WTC11 (cell line): Measurements from ENCODE around the gene NOTCH2NLA. TPM values are rescaled to one million over a fixed set of nuclear protein-coding genes. Genes with fewer than 3 reads are reported as not detected.
"Not testable (repeated sequence)": the region's sequence is repeated elsewhere in the genome, so short reads cannot be mapped to it uniquely, and the experiment has no call there.

Experiments
- ATAC-seq: fragments of 200-7000 bp; cut with Tn5 transposase; 2 replicates; pipeline ENCODE4 v1.10.0; 2021; ENCODE audit warnings: mild to moderate bottlenecking, moderate library complexity
- CTCF ChIA-PET: fragments of 300-600 bp; sonication (Branson Sonifier 250); formaldehyde crosslinking; loops from one replicate; lab custom pipeline; 2021; ENCODE audit warnings: antibody characterized with exemption; lab: Charles Lee
- POLR2A ChIA-PET: fragments of 350-600 bp; sonication (Branson Sonifier 250); formaldehyde crosslinking; loops from one replicate; lab custom pipeline; 2021; ENCODE audit warnings: antibody characterized with exemption; lab: Charles Lee
- DNase-seq: peaks from one replicate; pipeline ENCODE4 v3.0.0; 2021; ENCODE audit warnings: low spot score
- H3K27ac Mint-ChIP-seq: 2 replicates; pipeline ENCODE4 v1.8.0; 2021; ENCODE audit warnings: mixed read lengths
- H3K27me3 Mint-ChIP-seq: 2 replicates; pipeline ENCODE4 v1.8.0; 2021; ENCODE audit warnings: low read depth, mild to moderate bottlenecking, moderate library complexity, mixed read lengths
- H3K36me3 Mint-ChIP-seq: 2 replicates; pipeline ENCODE4 v1.8.0; 2021; ENCODE audit warnings: mixed read lengths
- H3K4me1 Mint-ChIP-seq: 2 replicates; pipeline ENCODE4 v1.8.0; 2022; ENCODE audit warnings: mixed read lengths
- H3K4me3 Mint-ChIP-seq: 2 replicates; pipeline ENCODE4 v1.8.0; 2021; ENCODE audit warnings: mild to moderate bottlenecking, moderate library complexity, mixed read lengths
- H3K9me3 Mint-ChIP-seq: 2 replicates; pipeline ENCODE4 v1.8.0; 2021; ENCODE audit warnings: mixed read lengths
- total RNA-seq: library from RNA; stranded (reverse); gene quantifications from 3 replicates; pipeline ENCODE4 v1.2.3, GENCODE V29; 2021

The NOTCH2NLA gene
- total RNA-seq, 1 experiment from 2014 or later: 16.4 TPM

DNA sequence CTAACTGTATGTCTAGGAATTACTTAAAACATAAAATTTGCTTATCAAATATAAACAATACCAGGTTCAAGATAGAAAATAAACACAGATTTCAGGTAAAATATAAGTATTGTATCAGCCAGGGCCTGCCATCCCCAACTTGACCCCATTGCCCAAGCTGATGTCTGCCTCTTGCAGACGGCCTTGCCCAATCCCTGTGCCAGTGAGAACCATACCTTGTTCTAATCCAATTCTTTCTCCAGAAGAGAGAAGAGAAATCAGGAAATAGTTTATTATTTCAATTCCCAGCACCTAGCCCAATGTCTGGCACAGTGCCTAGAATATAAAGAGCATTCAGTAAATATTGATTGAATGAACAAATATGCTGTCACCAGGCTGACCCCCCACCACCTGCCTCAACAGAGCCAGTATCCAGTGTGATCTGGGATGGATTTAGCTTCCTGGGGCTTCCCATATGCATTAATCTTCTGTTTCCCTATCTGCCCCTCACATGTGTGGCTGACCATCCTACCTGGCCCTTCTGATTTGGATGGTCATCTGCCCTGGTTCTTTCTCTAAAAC lies 29.3 kb upstream of the NOTCH2NLA start:
- DNase-seq, H3K4me3 Mint-ChIP-seq, H3K36me3 Mint-ChIP-seq, H3K4me1 Mint-ChIP-seq, H3K27ac Mint-ChIP-seq, H3K27me3 Mint-ChIP-seq, H3K9me3 Mint-ChIP-seq, POLR2A ChIA-PET, ATAC-seq, CTCF ChIA-PET: not testable (repeated sequence)

GRCh38 chr1:146254569-146255197 lies 25.9 kb upstream of the NOTCH2NLA start:
- H3K36me3 Mint-ChIP-seq, H3K4me1 Mint-ChIP-seq, ATAC-seq, POLR2A ChIA-PET, H3K27ac Mint-ChIP-seq, H3K4me3 Mint-ChIP-seq, DNase-seq, H3K9me3 Mint-ChIP-seq, CTCF ChIA-PET, H3K27me3 Mint-ChIP-seq: not testable (repeated sequence)

DNA sequence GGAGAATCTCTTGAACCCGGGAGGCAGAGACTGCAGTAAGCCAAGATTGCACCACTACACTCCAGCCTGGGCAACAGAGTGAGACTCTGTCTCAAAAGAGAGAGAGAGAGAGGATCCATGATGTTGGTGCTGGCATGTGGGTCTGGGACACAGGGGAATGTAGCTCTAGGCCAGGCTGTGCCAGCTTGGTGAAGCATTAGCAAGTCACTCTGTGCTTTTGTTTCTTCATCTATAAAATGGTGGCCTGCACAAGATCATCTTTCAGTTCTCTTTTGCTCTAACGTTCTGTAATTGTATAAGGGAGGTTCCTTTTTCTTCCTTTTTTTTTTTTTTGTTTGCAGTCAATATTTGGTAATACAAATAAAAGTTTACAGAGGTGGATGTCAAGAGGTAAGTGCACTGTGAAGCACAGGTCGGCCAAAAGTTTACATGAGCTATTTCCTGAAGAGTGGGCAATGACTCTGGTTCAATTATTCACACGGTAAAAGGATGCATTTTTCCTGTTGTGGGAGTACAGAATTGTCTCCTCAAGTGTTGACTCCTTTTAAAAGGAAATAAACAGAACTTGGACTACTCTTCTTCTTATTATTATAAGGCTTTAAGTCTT lies 24.5 kb upstream of the NOTCH2NLA start:
- DNase-seq, H3K27ac Mint-ChIP-seq, H3K36me3 Mint-ChIP-seq, ATAC-seq, POLR2A ChIA-PET, H3K27me3 Mint-ChIP-seq, H3K9me3 Mint-ChIP-seq, H3K4me1 Mint-ChIP-seq, H3K4me3 Mint-ChIP-seq, CTCF ChIA-PET: not testable (repeated sequence)

GRCh38 chr1:146251523-146251922 lies 22.7 kb upstream of the NOTCH2NLA start:
- H3K27ac Mint-ChIP-seq, H3K9me3 Mint-ChIP-seq, CTCF ChIA-PET, H3K36me3 Mint-ChIP-seq, H3K27me3 Mint-ChIP-seq, H3K4me1 Mint-ChIP-seq, DNase-seq, POLR2A ChIA-PET, ATAC-seq, H3K4me3 Mint-ChIP-seq: not testable (repeated sequence)

GRCh38 chr1:146248643-146249042 lies 19.8 kb upstream of the NOTCH2NLA start:
- H3K27me3 Mint-ChIP-seq, ATAC-seq: not testable (repeated sequence)

GRCh38 chr1:146236626-146237025 lies 7.8 kb upstream of the NOTCH2NLA start:
- CTCF ChIA-PET, H3K27me3 Mint-ChIP-seq, H3K9me3 Mint-ChIP-seq, H3K27ac Mint-ChIP-seq, POLR2A ChIA-PET, H3K36me3 Mint-ChIP-seq, DNase-seq, H3K4me3 Mint-ChIP-seq, ATAC-seq, H3K4me1 Mint-ChIP-seq: not testable (repeated sequence)

More at GRCh38 chr1:146248643-146249042, 19.8 kb upstream of the NOTCH2NLA start:
- H3K4me1 Mint-ChIP-seq, CTCF ChIA-PET, H3K27ac Mint-ChIP-seq, H3K9me3 Mint-ChIP-seq, H3K36me3 Mint-ChIP-seq, DNase-seq, H3K4me3 Mint-ChIP-seq, POLR2A ChIA-PET: not testable (repeated sequence)

GRCh38 chr1:146236026-146236601 lies 7.3 kb upstream of the NOTCH2NLA start:
- DNase-seq, H3K27ac Mint-ChIP-seq, ATAC-seq, H3K4me3 Mint-ChIP-seq, H3K36me3 Mint-ChIP-seq, H3K4me1 Mint-ChIP-seq, H3K27me3 Mint-ChIP-seq, H3K9me3 Mint-ChIP-seq, CTCF ChIA-PET, POLR2A ChIA-PET: not testable (repeated sequence)

DNA sequence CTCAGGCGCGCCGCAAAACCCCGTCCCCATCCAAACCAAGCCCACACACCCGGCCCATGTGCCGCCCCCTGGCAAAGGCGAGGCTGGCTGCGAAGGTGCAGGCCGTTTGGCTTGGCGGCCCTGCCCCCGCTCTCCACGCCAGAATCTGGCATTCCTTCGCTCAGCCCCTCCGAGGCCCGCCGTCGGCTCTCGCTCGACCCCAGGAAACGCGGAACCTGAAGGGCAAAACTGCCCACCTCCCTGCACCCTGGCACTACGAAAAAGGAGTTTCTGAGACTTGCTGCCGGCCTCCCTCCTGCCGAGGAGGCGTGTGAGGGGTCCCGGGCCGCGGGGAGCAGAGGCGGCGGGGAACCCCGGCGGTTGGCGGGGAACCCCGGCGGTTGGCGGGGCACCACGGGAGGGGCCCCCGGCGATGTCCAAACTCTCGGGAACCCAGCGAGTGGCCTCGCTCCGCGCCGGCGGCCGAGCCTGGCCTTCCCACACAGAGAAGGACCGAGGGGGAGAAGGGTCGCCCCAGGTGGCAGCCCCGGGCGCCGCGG lies 608 bp downstream of the NOTCH2NLA start:
- ATAC-seq, H3K4me1 Mint-ChIP-seq, H3K27ac Mint-ChIP-seq, POLR2A ChIA-PET, H3K27me3 Mint-ChIP-seq, CTCF ChIA-PET, H3K36me3 Mint-ChIP-seq, H3K9me3 Mint-ChIP-seq: not testable (repeated sequence)
- DNase-seq: peak; percentile 14
- H3K4me3 Mint-ChIP-seq: peak overlapping the region; percentile 53

DNA sequence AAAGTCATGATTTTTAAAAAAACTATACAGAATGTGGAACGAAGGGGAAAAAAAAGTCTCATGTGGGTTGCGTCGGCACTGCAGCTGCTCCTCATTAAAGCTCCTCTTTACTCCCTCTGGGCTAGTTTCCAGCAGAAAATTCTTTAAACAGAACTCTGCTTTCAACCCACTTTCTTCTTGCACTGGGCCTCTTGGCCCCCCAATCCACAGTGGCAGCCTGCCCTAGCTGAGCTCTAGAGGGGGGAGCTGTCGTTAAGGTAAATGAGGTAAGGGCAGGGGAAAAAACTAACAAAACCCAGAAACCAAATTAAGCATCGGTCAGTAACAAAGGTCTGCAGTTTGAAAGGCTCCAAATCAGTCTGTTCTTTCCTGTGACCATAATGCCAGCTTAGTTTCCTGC lies 54.3 kb downstream of the NOTCH2NLA start:
- H3K27ac Mint-ChIP-seq, CTCF ChIA-PET, ATAC-seq, H3K4me3 Mint-ChIP-seq, H3K27me3 Mint-ChIP-seq, H3K36me3 Mint-ChIP-seq, H3K4me1 Mint-ChIP-seq, POLR2A ChIA-PET, H3K9me3 Mint-ChIP-seq: not testable (repeated sequence)
- peak; percentile 4 for DNase-seq

DNA sequence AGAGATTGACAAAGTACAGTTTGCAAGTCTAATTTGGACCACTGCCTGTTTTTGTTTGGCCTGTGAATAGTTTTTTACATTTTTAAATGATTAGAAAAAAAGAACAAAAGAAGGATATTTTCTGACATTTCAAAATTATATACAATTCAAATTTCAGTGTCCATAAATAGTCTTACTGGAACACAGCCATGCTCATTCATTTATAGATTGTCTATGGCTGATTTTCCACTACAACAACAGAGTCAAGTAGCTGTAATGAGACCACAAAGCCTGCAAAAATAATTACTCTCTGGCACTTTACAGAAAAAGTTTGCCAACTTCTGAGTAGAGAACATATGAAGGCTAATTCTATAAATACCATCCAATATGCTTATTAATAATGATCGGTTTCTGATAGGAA lies 61.1 kb downstream of the NOTCH2NLA start:
- CTCF ChIA-PET, H3K27me3 Mint-ChIP-seq, ATAC-seq, H3K36me3 Mint-ChIP-seq, H3K4me3 Mint-ChIP-seq, H3K27ac Mint-ChIP-seq, DNase-seq, H3K9me3 Mint-ChIP-seq, POLR2A ChIA-PET, H3K4me1 Mint-ChIP-seq: not testable (repeated sequence)

DNA sequence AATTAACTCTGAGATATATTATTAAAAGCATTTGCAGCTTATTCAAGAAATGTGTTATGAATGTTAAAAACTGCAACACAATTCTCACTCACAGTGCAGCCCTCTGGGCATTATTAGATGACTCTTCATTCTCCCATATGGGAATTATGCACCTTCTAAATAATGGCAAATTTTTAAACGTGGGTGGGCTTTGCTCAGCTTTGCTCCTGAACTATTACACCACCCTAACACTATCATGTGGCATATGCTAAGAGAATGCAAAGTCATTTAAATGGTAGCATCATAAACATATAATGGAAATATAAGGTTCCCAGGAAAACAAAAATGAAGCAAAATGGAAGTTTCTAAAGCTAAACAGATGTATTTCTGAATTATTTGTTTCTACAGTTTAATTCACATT lies 61.5 kb downstream of the NOTCH2NLA start:
- CTCF ChIA-PET, H3K36me3 Mint-ChIP-seq, H3K4me3 Mint-ChIP-seq, H3K4me1 Mint-ChIP-seq, ATAC-seq, H3K27me3 Mint-ChIP-seq, H3K27ac Mint-ChIP-seq, DNase-seq, H3K9me3 Mint-ChIP-seq, POLR2A ChIA-PET: not testable (repeated sequence)

- H3K36me3 Mint-ChIP-seq, H3K27me3 Mint-ChIP-seq, H3K4me1 Mint-ChIP-seq, DNase-seq, CTCF ChIA-PET, H3K4me3 Mint-ChIP-seq, POLR2A ChIA-PET, H3K27ac Mint-ChIP-seq, H3K9me3 Mint-ChIP-seq, ATAC-seq: not testable (repeated sequence)
These were observed 84.4 kb downstream of the NOTCH2NLA start, which contains the start of gene NBPF10 for GRCh38 chr1:146144465-146144864. TSS of gene NBPF10 (minus strand) at chr1:146144804. CDS start at chr1:146144769, 35 bp downstream.
